ENCODE results near the gene SEMA4A. TPM values are rescaled to one million over a fixed set of nuclear protein-coding genes. Genes with fewer than 3 reads are reported as not detected.

SEMA4A gene
- total RNA-seq, 2 donors from 2014 or later: 22.9 to 44.9 TPM

GRCh38 chr1:156225677-156226014, 72.3 kb downstream of the SEMA4A start:
- no peaks in the 10 kb centered on the region for H3K4me1 ChIP-seq (replicated peaks)
- no peaks in the 10 kb centered on the region for H3K9me3 ChIP-seq
- no peak overlapping the region for H3K4me3 ChIP-seq
- no peak overlapping the region for H3K27ac ChIP-seq
- 14% methylated on average over 2 of the region's 2 CpGs for WGBS
- DNase-seq (ENCODE audit: low spot score): no peak
- no peaks in the 10 kb centered on the region for H3K27me3 ChIP-seq (replicated peaks; ENCODE audit: insufficient read depth)
- TF ChIP-seq POLR2AphosphoS5 (IDR thresholded peaks at IDR 0.05): no peak
- TF ChIP-seq CTCF (IDR thresholded peaks at IDR 0.05): no peak
- TF ChIP-seq POLR2A (IDR thresholded peaks at IDR 0.05): no peak
- peaks cover 0 to 4% of the 10 kb centered on the region in 2 donors for H3K36me3 ChIP-seq
- intact Hi-C loops (cut with DNase I): loop anchor here (5.0 kb wide), 2 partner anchors 78 to 133 kb away; no protein-coding TSS in a partner anchor

- Histone ChIP-seq H3K4me3 (no peak overlapping the region), H3K27me3 (replicated peaks; ENCODE audit: insufficient read depth) (no peaks in the 10 kb centered on the region), H3K27ac (no peak overlapping the region), H3K36me3 (peaks cover 0 to 4% of the 10 kb centered on the region in 2 donors), H3K9me3 (no peaks in the 10 kb centered on the region), H3K4me1 (replicated peaks) (no peaks in the 10 kb centered on the region)
- DNase-seq (ENCODE audit: low spot score): no peak
- TF ChIP-seq CTCF (IDR thresholded peaks at IDR 0.05): no peak
- TF ChIP-seq POLR2A (IDR thresholded peaks at IDR 0.05): no peak
- TF ChIP-seq POLR2AphosphoS5 (IDR thresholded peaks at IDR 0.05): no peak
- intact Hi-C loops (cut with DNase I): loop anchor here (5.0 kb wide), 2 partner anchors 79 to 134 kb away; no protein-coding TSS in a partner anchor
- 71% methylated on average over 2 of the region's 2 CpGs for WGBS
Measured at GRCh38 chr1:156226116-156226538, 72.7 kb downstream of the SEMA4A start.

- no peak for TF ChIP-seq CTCF (IDR thresholded peaks at IDR 0.05)
- no peak for TF ChIP-seq POLR2A (IDR thresholded peaks at IDR 0.05)
- no peak for TF ChIP-seq POLR2AphosphoS5 (IDR thresholded peaks at IDR 0.05)
- Histone ChIP-seq H3K9me3 (no peaks in the 10 kb centered on the region), H3K27ac (no peak overlapping the region), H3K4me1 (replicated peaks) (no peaks in the 10 kb centered on the region), H3K4me3 (no peak overlapping the region), H3K36me3 (no peaks in the 10 kb centered on the region), H3K27me3 (replicated peaks; ENCODE audit: insufficient read depth) (no peaks in the 10 kb centered on the region)
- no peak for DNase-seq (ENCODE audit: low spot score)
- intact Hi-C loops (cut with DNase I): loop anchor here (5.0 kb wide), 2 partner anchors 79 to 134 kb away; no protein-coding TSS in a partner anchor
- WGBS: 82% methylated on average over 4 of the region's 4 CpGs
Measured at GRCh38 chr1:156226782-156227181, 73.4 kb downstream of the SEMA4A start.

Small RNA genes lying within 50 kb of the gene (small RNA-seq; reads per million reads assigned to genes)
- gene RF00568: 0 reads per million in 2 donors

Other genes starting within 250 kb of the SEMA4A start
- gene RIT1, start 242.2 kb upstream of the SEMA4A start, total RNA-seq: 10 to 100 TPM; 20.8 to 21.8 TPM
- gene KHDC4, start 219.2 kb upstream of the SEMA4A start, total RNA-seq: 10 to 100 TPM; 49.8 to 66.1 TPM
- gene RXFP4, start 211.9 kb upstream of the SEMA4A start, total RNA-seq: not detected
- gene ARHGEF2, start 175.0 kb upstream of the SEMA4A start, total RNA-seq: 10 to 100 TPM; 35.8 to 66.2 TPM
- gene SSR2, start 132.6 kb upstream of the SEMA4A start, total RNA-seq: 100 to 1,000 TPM; 201 to 229 TPM
- gene UBQLN4, start 99.8 kb upstream of the SEMA4A start, total RNA-seq: 10 to 100 TPM; 27.0 to 43.6 TPM
- 10 to 100 TPM; 48.0 to 91.4 TPM for gene LAMTOR2, start 98.8 kb upstream of the SEMA4A start, total RNA-seq
- gene RAB25, start 92.4 kb upstream of the SEMA4A start, total RNA-seq: 100 to 1,000 TPM in 1 of 2 donors, 10 to 100 TPM in 1; 33.5 to 100 TPM
- gene MEX3A, start 71.1 kb upstream of the SEMA4A start, total RNA-seq: 1 to 10 TPM; 3.3 to 5.7 TPM
- 100 to 1,000 TPM; 227 to 265 TPM for gene LMNA, start 38.9 kb upstream of the SEMA4A start, total RNA-seq
- gene SLC25A44, start 40.5 kb downstream of the SEMA4A start, total RNA-seq: 10 to 100 TPM; 14.2 to 16.5 TPM
- gene PMF1, start 59.4 kb downstream of the SEMA4A start, total RNA-seq: 100 to 1,000 TPM in 1 of 2 donors, 10 to 100 TPM in 1; 64.6 to 125 TPM
- 1 to 10 TPM; 1.8 to 5.7 TPM for gene BGLAP, start 88.6 kb downstream of the SEMA4A start, total RNA-seq
- gene PAQR6, start 94.5 kb downstream of the SEMA4A start, total RNA-seq: 1 to 10 TPM; 2.8 to 8.6 TPM
- 100 to 1,000 TPM in 1 of 2 donors, 10 to 100 TPM in 1; 49.1 to 113 TPM for gene SMG5, start 129.2 kb downstream of the SEMA4A start, total RNA-seq
- 10 to 100 TPM; 20.7 to 34.3 TPM for gene TMEM79, start 130.7 kb downstream of the SEMA4A start, total RNA-seq
- 100 to 1,000 TPM in 1 of 2 donors, 10 to 100 TPM in 1; 91.7 to 132 TPM for gene GLMP, start 142.1 kb downstream of the SEMA4A start, total RNA-seq
- 1 to 10 TPM in 1 of 2 donors, not detected in 1; 1.1 TPM for gene VHLL, start 145.7 kb downstream of the SEMA4A start, total RNA-seq
- gene CCT3, start 184.7 kb downstream of the SEMA4A start, total RNA-seq: 100 to 1,000 TPM; 144 to 167 TPM
- gene TSACC, start 184.9 kb downstream of the SEMA4A start, total RNA-seq: 10 to 100 TPM in 1 of 2 donors, not detected in 1; 58.7 TPM
- under 1 TPM in 1 of 2 donors, not detected in 1; 0.85 TPM for gene RHBG, start 215.6 kb downstream of the SEMA4A start, total RNA-seq